IMR-90 (cell line): ENCODE results near the gene NSF. TPM values are rescaled to one million over a fixed set of nuclear protein-coding genes. Genes with fewer than 3 reads are reported as not detected.

Experiments
- ATAC-seq: fragments of 200-7000 bp; cut with Tn5 transposase; 2 replicates; pipeline ENCODE4 v1.9.1; 2020; ENCODE audit warnings: low read depth, mild to moderate bottlenecking, moderate library complexity
- BruUV-seq: library from RNA; stranded (reverse); fragments of 400-500 nt; replicated peaks from 2 replicates; lab custom pipeline; 2021; lab: Mats Ljungman, UMichigan
- CTCF ChIA-PET: fragments of 300-600 bp; formaldehyde crosslinking; extraction: SDS; loops from one replicate; lab custom pipeline; 2021; ENCODE audit warnings: antibody characterized with exemption; lab: Yijun Ruan, JAX
- POLR2A ChIA-PET: fragments of 300-600 bp; sonication (Branson Sonifier 250); formaldehyde crosslinking; loops from one replicate; lab custom pipeline; 2022; ENCODE audit warnings: antibody characterized with exemption; ENCODE audit not compliant: unreplicated experiment; lab: Charles Lee
- DNase-seq: peaks from one replicate; pipeline ENCODE4 v3.0.0; 2013
- H2AFZ ChIP-seq: replicated peaks from 2 replicates; pipeline ENCODE3; 2013; ENCODE audit warnings: low read length, mild to moderate bottlenecking; ENCODE audit not compliant: poor library complexity
- H2AK5ac ChIP-seq: 2 replicates; pipeline ENCODE4 v1.6.1; 2013; ENCODE audit warnings: low read depth, low read length, inconsistent platforms
- H2AK9ac ChIP-seq: replicated peaks from 2 replicates; pipeline ENCODE3; 2013; ENCODE audit warnings: mild to moderate bottlenecking, low read depth, low read length, moderate library complexity; ENCODE audit not compliant: poor library complexity
- H2BK120ac ChIP-seq: 2 replicates; pipeline ENCODE4 v1.6.1; 2013; ENCODE audit warnings: low read depth, low read length, inconsistent platforms
- H2BK15ac ChIP-seq: 3 replicates; pipeline ENCODE4 v1.6.1; 2013; ENCODE audit warnings: low read depth, low read length, inconsistent platforms
- H2BK20ac ChIP-seq: 2 replicates; pipeline ENCODE4 v1.6.1; 2013; ENCODE audit warnings: low read depth, mild to moderate bottlenecking, inconsistent platforms, low read length, moderate library complexity
- H2BK5ac ChIP-seq: 2 replicates; pipeline ENCODE4 v1.6.1; 2013; ENCODE audit warnings: mild to moderate bottlenecking, low read depth, low read length, inconsistent platforms; ENCODE audit not compliant: poor library complexity, severe bottlenecking
- H3K14ac ChIP-seq: replicated peaks from 2 replicates; pipeline ENCODE4 v1.6.1; 2013; ENCODE audit warnings: low read depth, low read length, inconsistent platforms
- H3K18ac ChIP-seq: 2 replicates; pipeline ENCODE4 v1.6.1; 2013; ENCODE audit warnings: low read depth, low read length, control low read depth
- H3K23ac ChIP-seq: 2 replicates; pipeline ENCODE4 v1.6.1; 2013; ENCODE audit warnings: low read depth, low read length, inconsistent platforms
- H3K27ac ChIP-seq: 2 replicates; pipeline ENCODE4 v1.5.1; 2013; ENCODE audit warnings: mild to moderate bottlenecking, control low read depth, low read length; ENCODE audit not compliant: insufficient read depth
- H3K27me3 ChIP-seq: 2 replicates; pipeline ENCODE4 v1.6.1; 2013; ENCODE audit warnings: low read length; ENCODE audit not compliant: control insufficient read depth, insufficient read depth
- H3K36me3 ChIP-seq: 2 replicates; pipeline ENCODE4 v1.6.1; 2013; ENCODE audit warnings: low read length, mixed read lengths; ENCODE audit not compliant: control insufficient read depth, insufficient read depth
- H3K4ac ChIP-seq: 2 replicates; pipeline ENCODE4 v1.6.1; 2013; ENCODE audit warnings: low read depth, low read length, inconsistent platforms
- H3K4me1 ChIP-seq: 2 replicates; pipeline ENCODE4 v1.6.1; 2013; ENCODE audit warnings: low read length, mixed read lengths; ENCODE audit not compliant: control insufficient read depth, insufficient read depth
- H3K4me2 ChIP-seq: 2 replicates; pipeline ENCODE4 v1.6.1; 2013; ENCODE audit warnings: low read depth, mild to moderate bottlenecking, control low read depth, low read length, moderate library complexity
- H3K4me3 ChIP-seq: 2 replicates; pipeline ENCODE4 v1.5.1; 2013; ENCODE audit warnings: low read depth, mild to moderate bottlenecking, control low read depth, low read length, moderate library complexity; ENCODE audit not compliant: insufficient read depth
- H3K56ac ChIP-seq: 2 replicates; pipeline ENCODE4 v1.6.1; 2013; ENCODE audit warnings: low read length, inconsistent platforms; ENCODE audit not compliant: insufficient read depth; ENCODE audit errors: extremely low read depth
- H3K79me1 ChIP-seq, 2 experiments: 2 replicates each; pipeline ENCODE4 v1.6.1; 2013; ENCODE audit warnings: low read length in 2 of 2, inconsistent platforms in 1 of 2, low read depth in 1 of 2
- H3K9ac ChIP-seq: 2 replicates; pipeline ENCODE4 v1.6.1; 2013; ENCODE audit warnings: low read depth, low read length, control low read depth
- H3K9me1 ChIP-seq: 2 replicates; pipeline ENCODE4 v1.6.1; 2013; ENCODE audit warnings: low read length, inconsistent platforms; ENCODE audit not compliant: insufficient read depth
- H3K9me3 ChIP-seq: 2 replicates; pipeline ENCODE4 v1.6.1; 2013; ENCODE audit warnings: low read length; ENCODE audit not compliant: control insufficient read depth, insufficient read depth
- H4K20me1 ChIP-seq: 2 replicates; pipeline ENCODE4 v1.6.1; 2013; ENCODE audit warnings: low read length, inconsistent platforms; ENCODE audit not compliant: insufficient read depth
- H4K5ac ChIP-seq: 2 replicates; pipeline ENCODE4 v1.6.1; 2013; ENCODE audit warnings: mild to moderate bottlenecking, low read depth, low read length, control low read depth
- H4K8ac ChIP-seq, 2 experiments: 2 replicates each; pipeline ENCODE4 v1.6.1; 2013; ENCODE audit warnings: low read depth in 2 of 2, low read length in 2 of 2, control low read depth in 1 of 2, inconsistent platforms in 1 of 2
- H4K91ac ChIP-seq: 2 replicates; pipeline ENCODE4 v1.6.1; 2013; ENCODE audit warnings: low read depth, low read length, inconsistent platforms; ENCODE audit not compliant: insufficient read depth
- CEBPB ChIP-seq: IDR thresholded peaks from 2 replicates; pipeline ENCODE4 v1.6.1; 2012; ENCODE audit warnings: low read depth, low read length, improper control_type of control experiment
- CTCF ChIP-seq: conservative IDR thresholded peaks from 2 replicates; pipeline ENCODE4 v1.5.1; 2012; ENCODE audit warnings: mild to moderate bottlenecking, low read depth, low read length, improper control_type of control experiment
- ELK1 ChIP-seq: fragments of 150-350 bp; IDR thresholded peaks from 2 replicates; pipeline ENCODE4 v1.6.1; 2016; ENCODE audit warnings: low read depth, mild to moderate bottlenecking, low read length, moderate library complexity, borderline replicate concordance
- FOS ChIP-seq: fragments of 150-350 bp; IDR thresholded peaks from 2 replicates; pipeline ENCODE4 v1.6.1; 2016; ENCODE audit warnings: low read depth, low read length
- MAFK ChIP-seq: IDR thresholded peaks from 2 replicates; pipeline ENCODE4 v1.6.1; 2012; ENCODE audit warnings: low read depth, low read length, improper control_type of control experiment
- MAZ ChIP-seq: IDR thresholded peaks from 2 replicates; pipeline ENCODE4 v1.6.1; 2012; ENCODE audit warnings: low read depth, mild to moderate bottlenecking, low read length, improper control_type of control experiment, moderate library complexity, borderline replicate concordance
- NFE2L2 ChIP-seq: fragments of 150-350 bp; IDR thresholded peaks from 2 replicates; pipeline ENCODE4 v1.6.1; 2016; ENCODE audit warnings: low read depth, mild to moderate bottlenecking, low read length
- POLR2A ChIP-seq: IDR thresholded peaks from 2 replicates; pipeline ENCODE4 v1.6.1; 2012; ENCODE audit warnings: mild to moderate bottlenecking, low read depth, low read length
- RCOR1 ChIP-seq: IDR thresholded peaks from 2 replicates; pipeline ENCODE4 v1.6.1; 2012; ENCODE audit warnings: mild to moderate bottlenecking, low read length, improper control_type of control experiment; ENCODE audit not compliant: insufficient replicate concordance
- RFX5 ChIP-seq: IDR thresholded peaks from 2 replicates; pipeline ENCODE4 v1.8.0; 2012; ENCODE audit warnings: low read depth, mild to moderate bottlenecking, low read length, moderate library complexity
- SMC3 ChIP-seq: fragments of 150-350 bp; IDR thresholded peaks from 2 replicates; pipeline ENCODE4 v1.6.1; 2016; ENCODE audit warnings: low read depth, mild to moderate bottlenecking, antibody characterized with exemption, low read length, moderate library complexity
- USF2 ChIP-seq: fragments of 150-350 bp; IDR thresholded peaks from 2 replicates; pipeline ENCODE4 v1.6.1; 2017; ENCODE audit warnings: mild to moderate bottlenecking, antibody characterized with exemption, low read length, low read depth
- WGBS, 2 experiments: methylation state at CpG; one replicate each; pipeline versions ENCODE4 v1.1.5 to v1.1.7; 2013; ENCODE audit warnings: missing lambda C conversion rate in 2 of 2; ENCODE audit not compliant: insufficient read length in 1 of 2; ENCODE audit errors: extremely low coverage in 2 of 2; 5-methylcytosine and 5-hydroxymethylcytosine counted together
- dilution Hi-C: fragments of 300-500 bp; cut with HindIII; formaldehyde crosslinking; loops from one replicate; pipeline ENCODE4 v1.14.3; 2018; ENCODE audit warnings: low sequenced_read_pairs; ENCODE audit not compliant: unreplicated experiment
- in situ Hi-C: fragments of 300-500 bp; cut with MboI; formaldehyde crosslinking; loops from 3 replicates; pipeline ENCODE4 v1.14.3; 2019; ENCODE audit warnings: low sequenced_read_pairs, inconsistent platforms, mixed read lengths
- intact Hi-C: fragments of 100-400 bp; cut with micrococcal nuclease; formaldehyde crosslinking; loops from 2 replicates; pipeline ENCODE4 v1.10.0; 2022
- polyA plus RNA-seq, 3 experiments: library from polyadenylated mRNA; depleted of rRNA; stranded (reverse); fragments of >200 nt; gene quantifications; 2 replicates each; pipeline ENCODE4 v1.2.3, GENCODE V29; 2012; ENCODE audit warnings: low replicate concordance in 1 of 3
- total RNA-seq: library from RNA; depleted of rRNA; stranded (reverse); fragments of >200 nt; gene quantifications from 2 replicates; pipeline ENCODE4 v1.2.3, GENCODE V29; 2012

Gene NSF
- total and polyA plus RNA-seq, 2 of the 4 experiments (the other 2 are of a cell fraction): 38.9 to 110 TPM

GRCh38 chr17:46777943-46778915 is 187.8 kb downstream of the NSF start:
- H3K36me3 ChIP-seq: no peaks in the 10 kb centered on the region
- H2AFZ ChIP-seq: no peak overlapping the region
- no peaks in the 10 kb centered on the region; the same call in 1 of the 2 replicates for H3K4me1 ChIP-seq
- 52% methylated on average over 14 of the region's 23 CpGs; no CpG with 5 or more reads in 1 of the 2 experiments for WGBS, 2 experiments
- H3K56ac ChIP-seq: no peak overlapping the region
- CTCF ChIA-PET: interaction anchor here (1.3 kb wide), 1 partner anchor 19 kb away, joined by 3 read pairs; no protein-coding TSS in a partner anchor
- H3K14ac ChIP-seq: no peak overlapping the region
- H3K27ac ChIP-seq: no peak overlapping the region
- no peaks in the 10 kb centered on the region for H3K9me3 ChIP-seq
- H2AK5ac ChIP-seq: no peak overlapping the region
- DNase-seq (no peak), ATAC-seq (no peak)
- no peak overlapping the region for H3K18ac ChIP-seq
- peaks cover 3% of the 10 kb centered on the region; the same call in 1 of the 2 replicates for H3K27me3 ChIP-seq
- H4K8ac ChIP-seq: no peak overlapping the region
- in situ Hi-C loops: no loop called here
- no peaks in the 10 kb centered on the region for H3K79me1 ChIP-seq
- H3K4me3 ChIP-seq: no peak overlapping the region
- H4K91ac ChIP-seq: no peak overlapping the region
- H4K5ac ChIP-seq: no peak overlapping the region
- no peak for TF ChIP-seq CEBPB
- peak; percentile 12; the same call in 1 of the 2 replicates for TF ChIP-seq USF2
- no peak for TF ChIP-seq FOS
- TF ChIP-seq RCOR1: no peak
- TF ChIP-seq POLR2A: no peak
- TF ChIP-seq MAZ: no peak
- TF ChIP-seq ELK1: no peak
- TF ChIP-seq NFE2L2: no peak
- TF ChIP-seq MAFK: peak; percentile 80
- no peak for TF ChIP-seq SMC3
- no peak for TF ChIP-seq CTCF
- TF ChIP-seq RFX5: no peak
- intact Hi-C loops: no loop called here
- no peak overlapping the region for H3K4ac ChIP-seq
- no peak overlapping the region for H2BK20ac ChIP-seq
- no peak overlapping the region for H3K4me2 ChIP-seq
- dilution Hi-C loops: no loop called here
- BruUV-seq: no TSS peak
- H2BK120ac ChIP-seq: no peak overlapping the region
- H3K9ac ChIP-seq: no peak overlapping the region
- H3K9me1 ChIP-seq: 0 out of 2 replicates have a peak, but pooled peaks cover 2% of the 10 kb centered on the region
- H4K20me1 ChIP-seq: no peaks in the 10 kb centered on the region
- H2BK15ac ChIP-seq: no peak overlapping the region
- H2AK9ac ChIP-seq: no peak overlapping the region
- no peak overlapping the region for H3K23ac ChIP-seq
- H2BK5ac ChIP-seq: no peak overlapping the region
- POLR2A ChIA-PET: no interaction called here
